Embryonic facial prominence (tissue), 1 donor: ENCODE measurements around the gene SASH1.
"Not testable (repeated sequence)": the region's sequence is repeated elsewhere in the genome, so short reads cannot be mapped to it uniquely, and the experiment has no call there.

Experiments used
- DNase-seq: peaks from one replicate; pipeline ENCODE4 v3.0.0-alpha.2; 2016; ENCODE audit errors: extremely low spot score

The SASH1 gene

GRCh38 chr6:148365041-148365440 lies 22.4 kb downstream of the SASH1 start:
- DNase-seq: no peak

- DNase-seq: no peak
Observed at GRCh38 chr6:148367411-148368024, 24.9 kb downstream of the SASH1 start.

- DNase-seq: no peak
Observed at GRCh38 chr6:148370176-148370575, 27.5 kb downstream of the SASH1 start.

- DNase-seq: no peak
Observed at GRCh38 chr6:148374040-148374774, 31.6 kb downstream of the SASH1 start.

GRCh38 chr6:148375401-148375800 lies 32.8 kb downstream of the SASH1 start:
- DNase-seq: no peak

GRCh38 chr6:148379481-148379880 lies 36.8 kb downstream of the SASH1 start:
- no peak for DNase-seq

- DNase-seq: no peak
Observed at GRCh38 chr6:148379966-148380713, 37.5 kb downstream of the SASH1 start.

- DNase-seq: not testable (repeated sequence)
Observed at GRCh38 chr6:148382051-148382450, 39.4 kb downstream of the SASH1 start.

GRCh38 chr6:148382861-148383260 lies 40.2 kb downstream of the SASH1 start:
- DNase-seq: no peak

GRCh38 chr6:148383658-148384368 lies 41.2 kb downstream of the SASH1 start:
- no peak for DNase-seq

- DNase-seq: no peak
Observed at GRCh38 chr6:148385379-148385778, 42.7 kb downstream of the SASH1 start.

- no peak for DNase-seq
Observed at GRCh38 chr6:148388521-148388920, 45.9 kb downstream of the SASH1 start.

GRCh38 chr6:148389086-148389485 lies 46.4 kb downstream of the SASH1 start:
- no peak for DNase-seq

- DNase-seq: no peak
Observed at GRCh38 chr6:148389917-148390316, 47.3 kb downstream of the SASH1 start.

- DNase-seq: not testable (repeated sequence)
Observed at GRCh38 chr6:148392127-148392526, 49.5 kb downstream of the SASH1 start.

GRCh38 chr6:148392671-148393070 lies 50.0 kb downstream of the SASH1 start:
- no peak for DNase-seq

- DNase-seq: no peak
Observed at GRCh38 chr6:148395583-148396101, 53.0 kb downstream of the SASH1 start.

GRCh38 chr6:148396411-148396810 lies 53.8 kb downstream of the SASH1 start:
- no peak for DNase-seq

- DNase-seq: no peak
Observed at GRCh38 chr6:148396926-148397325, 54.3 kb downstream of the SASH1 start.

- DNase-seq: no peak
Observed at GRCh38 chr6:148398244-148398643, 55.6 kb downstream of the SASH1 start.

- no peak for DNase-seq
Observed at GRCh38 chr6:148398678-148399077, 56.0 kb downstream of the SASH1 start.

GRCh38 chr6:148401571-148401970 lies 58.9 kb downstream of the SASH1 start:
- no peak for DNase-seq
